Mammary epithelial cell (primary cell): ENCODE results near the gene TLX3.

Experiments
- EZH2 ChIP-seq: IDR thresholded peaks from 2 replicates; pipeline ENCODE4 v1.6.1; 2012; ENCODE audit warnings: low read length, inconsistent platforms, borderline replicate concordance
- TF ChIP-seq, protein P1 (sequence below), 2 donors: IDR thresholded peaks in 1 of 2; conservative IDR thresholded peaks in 1 of 2; 2 replicates each; pipeline ENCODE4 v1.5.1; 2011 to 2012; ENCODE audit warnings: inconsistent platforms in 2 of 2, low read length in 2 of 2, mild to moderate bottlenecking in 2 of 2, control low read depth in 1 of 2, low read depth in 1 of 2; ENCODE audit not compliant: insufficient read depth in 1 of 2; ENCODE audit errors: extremely low read depth in 1 of 2

DNA sequence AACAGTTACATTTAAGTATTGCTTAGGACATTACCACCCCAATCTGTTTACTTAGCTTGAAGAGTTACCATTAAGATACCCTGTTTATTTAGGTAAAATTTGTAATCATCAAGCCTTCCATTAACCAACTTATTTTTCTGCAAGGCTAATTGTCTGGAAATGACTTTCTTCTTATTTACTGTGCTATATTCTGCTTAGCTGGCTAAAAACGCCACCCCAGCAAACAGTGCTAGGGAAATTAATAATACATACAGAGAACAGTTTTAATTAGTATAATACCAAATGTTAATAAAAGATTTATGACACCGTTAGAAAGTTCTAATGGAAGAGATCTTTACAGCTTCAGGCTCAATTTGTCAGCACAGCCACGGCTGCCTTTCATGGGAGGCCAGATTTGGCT is 14.0 kb downstream of the TLX3 start:
- TF ChIP-seq, protein P1, sequence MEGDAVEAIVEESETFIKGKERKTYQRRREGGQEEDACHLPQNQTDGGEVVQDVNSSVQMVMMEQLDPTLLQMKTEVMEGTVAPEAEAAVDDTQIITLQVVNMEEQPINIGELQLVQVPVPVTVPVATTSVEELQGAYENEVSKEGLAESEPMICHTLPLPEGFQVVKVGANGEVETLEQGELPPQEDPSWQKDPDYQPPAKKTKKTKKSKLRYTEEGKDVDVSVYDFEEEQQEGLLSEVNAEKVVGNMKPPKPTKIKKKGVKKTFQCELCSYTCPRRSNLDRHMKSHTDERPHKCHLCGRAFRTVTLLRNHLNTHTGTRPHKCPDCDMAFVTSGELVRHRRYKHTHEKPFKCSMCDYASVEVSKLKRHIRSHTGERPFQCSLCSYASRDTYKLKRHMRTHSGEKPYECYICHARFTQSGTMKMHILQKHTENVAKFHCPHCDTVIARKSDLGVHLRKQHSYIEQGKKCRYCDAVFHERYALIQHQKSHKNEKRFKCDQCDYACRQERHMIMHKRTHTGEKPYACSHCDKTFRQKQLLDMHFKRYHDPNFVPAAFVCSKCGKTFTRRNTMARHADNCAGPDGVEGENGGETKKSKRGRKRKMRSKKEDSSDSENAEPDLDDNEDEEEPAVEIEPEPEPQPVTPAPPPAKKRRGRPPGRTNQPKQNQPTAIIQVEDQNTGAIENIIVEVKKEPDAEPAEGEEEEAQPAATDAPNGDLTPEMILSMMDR (conservative IDR thresholded peaks at IDR 0.05 in 1 of 2, IDR thresholded peaks at IDR 0.05 in 1 of 2; ENCODE audit: extremely low read depth in 1 of 2, insufficient read depth in 1 of 2, low read depth in 1 of 2, low read length in 2 of 2) = no peak
- no peak for TF ChIP-seq EZH2
